Endodermal cell (in vitro differentiated cells): Measurements from ENCODE around the gene EFCAB11. TPM values are rescaled to one million over a fixed set of nuclear protein-coding genes. Genes with fewer than 3 reads are reported as not detected.

ENCODE experiments used
- DNase-seq: peaks from one replicate; pipeline ENCODE4 v3.0.0-alpha.2; 2017
- H3K27ac ChIP-seq: 2 replicates; pipeline ENCODE4 v1.5.1; 2013; ENCODE audit warnings: mild to moderate bottlenecking, low read depth, low read length, moderate library complexity
- H3K27me3 ChIP-seq: 2 replicates; pipeline ENCODE4 v1.6.1; 2013; ENCODE audit warnings: mild to moderate bottlenecking, low read length, moderate library complexity; ENCODE audit not compliant: insufficient read depth, control insufficient read depth, poor library complexity, severe bottlenecking
- H3K36me3 ChIP-seq: 2 replicates; pipeline ENCODE4 v1.7.0; 2013; ENCODE audit warnings: mild to moderate bottlenecking, low read length, moderate library complexity; ENCODE audit not compliant: control insufficient read depth, insufficient read depth
- H3K4me1 ChIP-seq: one replicate; pipeline ENCODE4 v1.7.0; 2013; ENCODE audit warnings: low read length; ENCODE audit not compliant: control insufficient read depth, insufficient read depth
- H3K4me3 ChIP-seq: 2 replicates; pipeline ENCODE4 v1.5.1; 2013; ENCODE audit warnings: mild to moderate bottlenecking, low read length, moderate library complexity
- H3K9ac ChIP-seq: 2 replicates; pipeline ENCODE4 v1.6.1; 2013; ENCODE audit warnings: mild to moderate bottlenecking, low read length, moderate library complexity; ENCODE audit not compliant: poor library complexity, severe bottlenecking; ENCODE audit errors: extremely low read depth
- H3K9me3 ChIP-seq: 2 replicates; pipeline ENCODE4 v1.6.1; 2013; ENCODE audit warnings: mild to moderate bottlenecking, low read length, moderate library complexity; ENCODE audit not compliant: control insufficient read depth
- H3K27ac Mint-ChIP-seq: 2 replicates; pipeline ENCODE4 v1.8.0; 2020; ENCODE audit warnings: mixed read lengths
- H3K27me3 Mint-ChIP-seq: 2 replicates; pipeline ENCODE4 v1.8.0; 2021; ENCODE audit warnings: mild to moderate bottlenecking, mixed read lengths; ENCODE audit not compliant: insufficient read depth
- H3K36me3 Mint-ChIP-seq: 2 replicates; pipeline ENCODE4 v1.8.0; 2020; ENCODE audit warnings: low read depth, mixed read lengths
- H3K4me1 Mint-ChIP-seq: 2 replicates; pipeline ENCODE4 v1.8.0; 2020; ENCODE audit warnings: mixed read lengths
- H3K4me3 Mint-ChIP-seq: 2 replicates; pipeline ENCODE4 v1.8.0; 2020; ENCODE audit warnings: mild to moderate bottlenecking, moderate library complexity, mixed read lengths
- H3K9me3 Mint-ChIP-seq: 2 replicates; pipeline ENCODE4 v1.8.0; 2020; ENCODE audit warnings: mild to moderate bottlenecking, mixed read lengths
- WGBS, 2 experiments: methylation state at CpG; one replicate each; pipeline versions ENCODE4 v1.1.5 to v1.1.7; 2013; ENCODE audit warnings: missing lambda C conversion rate in 2 of 2, mixed read lengths in 1 of 2; ENCODE audit not compliant: insufficient coverage in 1 of 2, insufficient read length in 1 of 2; 5-methylcytosine and 5-hydroxymethylcytosine counted together
- total RNA-seq, 2 donors: library from RNA; stranded (reverse); fragmentation: NEBNext Ultra II Directional in 1 of 2; extraction: Animal tissue kit (Norgen Biotek cat#: 25700) in 1 of 2; gene quantifications; 2 replicates in 1 of 2; 3 replicates in 1 of 2; pipeline ENCODE4 v1.2.1, GENCODE V29; 2021
- TF ChIP-seq, protein P1 (sequence below): fragments of 200-600 bp; sonication (generic); conservative IDR thresholded peaks from 2 replicates; pipeline ENCODE4 v1.5.0; 2021; ENCODE audit warnings: antibody characterized with exemption, mild to moderate bottlenecking

Gene EFCAB11
- total RNA-seq, 2 donors from 2014 or later: 23.8 to 47.6 TPM

GRCh38 chr14:89807892-89808291 is 146.6 kb downstream of the EFCAB11 start:
- TF ChIP-seq, protein P1, sequence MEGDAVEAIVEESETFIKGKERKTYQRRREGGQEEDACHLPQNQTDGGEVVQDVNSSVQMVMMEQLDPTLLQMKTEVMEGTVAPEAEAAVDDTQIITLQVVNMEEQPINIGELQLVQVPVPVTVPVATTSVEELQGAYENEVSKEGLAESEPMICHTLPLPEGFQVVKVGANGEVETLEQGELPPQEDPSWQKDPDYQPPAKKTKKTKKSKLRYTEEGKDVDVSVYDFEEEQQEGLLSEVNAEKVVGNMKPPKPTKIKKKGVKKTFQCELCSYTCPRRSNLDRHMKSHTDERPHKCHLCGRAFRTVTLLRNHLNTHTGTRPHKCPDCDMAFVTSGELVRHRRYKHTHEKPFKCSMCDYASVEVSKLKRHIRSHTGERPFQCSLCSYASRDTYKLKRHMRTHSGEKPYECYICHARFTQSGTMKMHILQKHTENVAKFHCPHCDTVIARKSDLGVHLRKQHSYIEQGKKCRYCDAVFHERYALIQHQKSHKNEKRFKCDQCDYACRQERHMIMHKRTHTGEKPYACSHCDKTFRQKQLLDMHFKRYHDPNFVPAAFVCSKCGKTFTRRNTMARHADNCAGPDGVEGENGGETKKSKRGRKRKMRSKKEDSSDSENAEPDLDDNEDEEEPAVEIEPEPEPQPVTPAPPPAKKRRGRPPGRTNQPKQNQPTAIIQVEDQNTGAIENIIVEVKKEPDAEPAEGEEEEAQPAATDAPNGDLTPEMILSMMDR: no peak
- no peaks in the 10 kb centered on the region for H3K4me1 Mint-ChIP-seq
- no peak for DNase-seq

DNA sequence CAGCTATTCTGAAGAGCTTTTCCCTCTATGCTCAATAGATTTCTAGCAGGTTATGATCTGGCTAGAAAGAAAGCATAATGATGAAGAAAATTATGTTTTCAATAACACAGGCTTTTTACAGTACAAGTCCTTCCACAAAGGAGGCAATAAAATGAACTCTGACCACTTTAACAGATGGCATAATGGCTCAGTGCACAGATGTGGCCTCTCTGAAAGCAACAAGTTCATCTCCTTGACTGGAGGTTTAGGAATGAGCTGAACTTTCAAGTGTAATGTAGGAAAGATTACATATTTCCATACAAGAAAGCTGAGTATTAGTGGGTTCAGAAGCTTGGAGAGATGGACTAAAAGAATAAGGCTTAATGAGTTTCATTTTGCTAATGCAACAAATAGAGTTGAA is 147.4 kb downstream of the EFCAB11 start:
- TF ChIP-seq, protein P1: no peak
- no peak overlapping the region for H3K4me3 ChIP-seq
- Mint-ChIP-seq H3K4me1 (no peaks in the 10 kb centered on the region), H3K4me3 (no peak overlapping the region), H3K27ac (no peak overlapping the region), H3K27me3 (no peaks in the 10 kb centered on the region), H3K9me3 (no peaks in the 10 kb centered on the region), H3K36me3 (no peaks in the 10 kb centered on the region)
- no peak overlapping the region for H3K27ac ChIP-seq
- DNase-seq: no peak
- no peaks in the 10 kb centered on the region for H3K4me1 ChIP-seq
- H3K36me3 ChIP-seq: no peaks in the 10 kb centered on the region
- H3K9me3 ChIP-seq: no peaks in the 10 kb centered on the region
- no peaks in the 10 kb centered on the region for H3K27me3 ChIP-seq
- H3K9ac ChIP-seq: no peak overlapping the region

More at GRCh38 chr14:89807892-89808291, 146.6 kb downstream of the EFCAB11 start:
- H3K27ac ChIP-seq: no peak overlapping the region
- 88 to 100% methylated on average over 1 to 6 of the region's 6 CpGs for WGBS, 2 experiments
- H3K9me3 ChIP-seq: no peaks in the 10 kb centered on the region
- Mint-ChIP-seq H3K9me3 (no peaks in the 10 kb centered on the region), H3K27ac (no peak overlapping the region), H3K36me3 (no peaks in the 10 kb centered on the region), H3K27me3 (no peaks in the 10 kb centered on the region), H3K4me3 (no peak overlapping the region)
- H3K9ac ChIP-seq: no peak overlapping the region
- H3K27me3 ChIP-seq: no peaks in the 10 kb centered on the region
- no peaks in the 10 kb centered on the region for H3K4me1 ChIP-seq
- H3K36me3 ChIP-seq: no peaks in the 10 kb centered on the region
- H3K4me3 ChIP-seq: no peak overlapping the region

DNA sequence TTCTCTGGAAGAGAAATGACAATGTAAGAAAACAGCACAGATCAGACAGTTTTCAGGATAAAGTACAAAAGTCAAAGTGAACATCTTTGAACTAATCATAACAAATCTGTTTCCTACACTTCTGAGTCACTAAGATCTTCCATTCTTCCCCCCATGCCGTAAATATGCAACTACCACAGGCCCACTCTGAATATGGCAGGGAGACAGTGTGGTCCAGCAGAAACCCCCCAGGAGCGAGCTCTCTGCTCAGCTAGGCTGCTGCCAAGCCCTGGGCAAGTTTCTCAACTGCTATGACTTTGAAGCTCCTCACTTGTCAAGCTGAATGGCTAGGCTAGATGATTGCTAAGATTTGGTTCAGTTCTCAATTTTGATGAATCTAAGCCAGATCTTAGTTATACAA is 148.1 kb downstream of the EFCAB11 start:
- H3K27me3 Mint-ChIP-seq: no peaks in the 10 kb centered on the region
- WGBS, 2 experiments: 89 to 100% methylated on average over 2 of the region's 2 CpGs
- Histone ChIP-seq H3K4me1 (no peaks in the 10 kb centered on the region), H3K27ac (no peak overlapping the region), H3K9ac (no peak overlapping the region), H3K9me3 (no peaks in the 10 kb centered on the region), H3K27me3 (no peaks in the 10 kb centered on the region), H3K36me3 (no peaks in the 10 kb centered on the region), H3K4me3 (no peak overlapping the region)
- TF ChIP-seq, protein P1: no peak
- DNase-seq: no peak
- no peaks in the 10 kb centered on the region for H3K36me3 Mint-ChIP-seq
- H3K9me3 Mint-ChIP-seq: no peaks in the 10 kb centered on the region
- H3K4me1 Mint-ChIP-seq: no peaks in the 10 kb centered on the region
- no peak overlapping the region for H3K4me3 Mint-ChIP-seq
- no peak overlapping the region for H3K27ac Mint-ChIP-seq
